Liver (tissue), 3 donors: ENCODE data around the gene SYT17.

Experiments used
- ATF3 ChIP-seq: IDR thresholded peaks from 2 replicates; pipeline ENCODE4 v1.6.1; 2016; ENCODE audit warnings: antibody characterized with exemption
- FOXA1 ChIP-seq: IDR thresholded peaks from 2 replicates; pipeline ENCODE4 v1.6.1; 2016; ENCODE audit warnings: antibody characterized with exemption
- FOXA2 ChIP-seq: IDR thresholded peaks from 2 replicates; pipeline ENCODE4 v1.6.1; 2016; ENCODE audit warnings: antibody characterized with exemption
- JUND ChIP-seq, 2 donors: IDR thresholded peaks; 2 replicates each; pipeline ENCODE4 v1.6.1; 2016; ENCODE audit warnings: antibody characterized with exemption in 2 of 2
- RAD21 ChIP-seq, 2 donors: IDR thresholded peaks; 2 replicates each; pipeline ENCODE4 v1.6.1; 2016; ENCODE audit warnings: antibody characterized with exemption in 2 of 2, mild to moderate bottlenecking in 2 of 2
- REST ChIP-seq: IDR thresholded peaks from 2 replicates; pipeline ENCODE4 v1.6.1; 2016; ENCODE audit warnings: antibody characterized with exemption, mild to moderate bottlenecking
- RXRA ChIP-seq, 2 donors: IDR thresholded peaks; 2 replicates each; pipeline ENCODE4 v1.6.1; 2017 to 2018; ENCODE audit warnings: antibody characterized with exemption in 2 of 2, mild to moderate bottlenecking in 1 of 2
- SP1 ChIP-seq: IDR thresholded peaks from 2 replicates; pipeline ENCODE4 v1.6.1; 2018; ENCODE audit warnings: antibody characterized with exemption, mild to moderate bottlenecking
- TAF1 ChIP-seq: conservative IDR thresholded peaks from 2 replicates; pipeline ENCODE4 v1.6.1; 2016; ENCODE audit warnings: antibody characterized with exemption, mild to moderate bottlenecking
- YY1 ChIP-seq: IDR thresholded peaks from 2 replicates; pipeline ENCODE4 v1.6.1; 2016; ENCODE audit warnings: antibody characterized with exemption, mild to moderate bottlenecking
- TF ChIP-seq, protein P1 (sequence below): fragments of 150-350 bp; IDR thresholded peaks from 2 replicates; pipeline ENCODE4 v1.5.1; 2017; ENCODE audit warnings: improper control_type of control experiment, low read depth, low read length; ENCODE audit not compliant: missing input control
- TF ChIP-seq, protein P2 (sequence below): IDR thresholded peaks from 2 replicates; pipeline ENCODE4 v1.6.1; 2016; ENCODE audit warnings: antibody characterized with exemption
- TF ChIP-seq, protein P3 (sequence below): IDR thresholded peaks from 2 replicates; pipeline ENCODE4 v1.6.1; 2016; ENCODE audit warnings: antibody characterized with exemption
- donor health status: healthy.
- donor health status: healthy.

DNA sequence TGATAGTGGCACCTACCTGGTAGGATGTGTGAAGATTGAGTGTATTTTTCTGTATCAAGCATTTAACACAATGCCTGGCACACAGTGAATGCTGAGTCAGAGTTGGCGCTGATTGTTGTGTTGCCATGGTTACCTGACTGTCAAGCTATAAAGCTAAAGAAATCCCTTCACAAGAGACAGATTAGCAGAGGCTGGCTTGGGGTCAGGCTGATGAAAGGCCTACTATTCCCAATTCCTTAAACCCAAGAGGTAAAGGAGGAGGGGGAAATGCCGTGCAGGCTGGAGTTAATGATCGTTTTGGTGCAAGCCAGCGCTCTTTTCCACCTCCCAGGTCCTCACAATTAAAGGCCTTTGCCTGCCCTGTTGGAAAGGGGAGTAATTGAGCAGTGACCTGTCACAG, 123.4 kb downstream of the SYT17 start:
- TF ChIP-seq, protein P1, sequence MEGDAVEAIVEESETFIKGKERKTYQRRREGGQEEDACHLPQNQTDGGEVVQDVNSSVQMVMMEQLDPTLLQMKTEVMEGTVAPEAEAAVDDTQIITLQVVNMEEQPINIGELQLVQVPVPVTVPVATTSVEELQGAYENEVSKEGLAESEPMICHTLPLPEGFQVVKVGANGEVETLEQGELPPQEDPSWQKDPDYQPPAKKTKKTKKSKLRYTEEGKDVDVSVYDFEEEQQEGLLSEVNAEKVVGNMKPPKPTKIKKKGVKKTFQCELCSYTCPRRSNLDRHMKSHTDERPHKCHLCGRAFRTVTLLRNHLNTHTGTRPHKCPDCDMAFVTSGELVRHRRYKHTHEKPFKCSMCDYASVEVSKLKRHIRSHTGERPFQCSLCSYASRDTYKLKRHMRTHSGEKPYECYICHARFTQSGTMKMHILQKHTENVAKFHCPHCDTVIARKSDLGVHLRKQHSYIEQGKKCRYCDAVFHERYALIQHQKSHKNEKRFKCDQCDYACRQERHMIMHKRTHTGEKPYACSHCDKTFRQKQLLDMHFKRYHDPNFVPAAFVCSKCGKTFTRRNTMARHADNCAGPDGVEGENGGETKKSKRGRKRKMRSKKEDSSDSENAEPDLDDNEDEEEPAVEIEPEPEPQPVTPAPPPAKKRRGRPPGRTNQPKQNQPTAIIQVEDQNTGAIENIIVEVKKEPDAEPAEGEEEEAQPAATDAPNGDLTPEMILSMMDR, result no peak
- no peak for TF ChIP-seq RAD21 (IDR thresholded peaks at IDR 0.05)
- TF ChIP-seq TAF1, result no peak
- TF ChIP-seq FOXA1, result no peak
- no peak for TF ChIP-seq YY1
- TF ChIP-seq, protein P2, sequence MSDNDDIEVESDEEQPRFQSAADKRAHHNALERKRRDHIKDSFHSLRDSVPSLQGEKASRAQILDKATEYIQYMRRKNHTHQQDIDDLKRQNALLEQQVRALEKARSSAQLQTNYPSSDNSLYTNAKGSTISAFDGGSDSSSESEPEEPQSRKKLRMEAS, result no peak
- no peak for TF ChIP-seq ATF3
- no peak for TF ChIP-seq RXRA (IDR thresholded peaks at IDR 0.05)
- TF ChIP-seq FOXA2, result no peak
- no peak for TF ChIP-seq SP1
- TF ChIP-seq REST, result no peak
- TF ChIP-seq JUND (IDR thresholded peaks at IDR 0.05), result no peak
- TF ChIP-seq, protein P3, sequence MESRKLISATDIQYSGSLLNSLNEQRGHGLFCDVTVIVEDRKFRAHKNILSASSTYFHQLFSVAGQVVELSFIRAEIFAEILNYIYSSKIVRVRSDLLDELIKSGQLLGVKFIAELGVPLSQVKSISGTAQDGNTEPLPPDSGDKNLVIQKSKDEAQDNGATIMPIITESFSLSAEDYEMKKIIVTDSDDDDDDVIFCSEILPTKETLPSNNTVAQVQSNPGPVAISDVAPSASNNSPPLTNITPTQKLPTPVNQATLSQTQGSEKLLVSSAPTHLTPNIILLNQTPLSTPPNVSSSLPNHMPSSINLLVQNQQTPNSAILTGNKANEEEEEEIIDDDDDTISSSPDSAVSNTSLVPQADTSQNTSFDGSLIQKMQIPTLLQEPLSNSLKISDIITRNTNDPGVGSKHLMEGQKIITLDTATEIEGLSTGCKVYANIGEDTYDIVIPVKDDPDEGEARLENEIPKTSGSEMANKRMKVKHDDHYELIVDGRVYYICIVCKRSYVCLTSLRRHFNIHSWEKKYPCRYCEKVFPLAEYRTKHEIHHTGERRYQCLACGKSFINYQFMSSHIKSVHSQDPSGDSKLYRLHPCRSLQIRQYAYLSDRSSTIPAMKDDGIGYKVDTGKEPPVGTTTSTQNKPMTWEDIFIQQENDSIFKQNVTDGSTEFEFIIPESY, result no peak
